GM06990 (cell line): ENCODE measurements around the gene PDLIM3.

ENCODE experiments used
- DNase-seq: peaks from one replicate; pipeline ENCODE4 v3.0.0-alpha.2; 2011; ENCODE audit not compliant: insufficient read length; ENCODE audit errors: extremely low read depth
- H3K27me3 ChIP-seq: replicated peaks from 2 replicates; pipeline ENCODE4 v1.6.0; 2011; ENCODE audit warnings: low read length; ENCODE audit not compliant: control insufficient read depth, insufficient read depth
- H3K36me3 ChIP-seq: 2 replicates; pipeline ENCODE4 v1.5.1; 2011; ENCODE audit warnings: low read length; ENCODE audit not compliant: control insufficient read depth, insufficient read depth
- H3K4me3 ChIP-seq: replicated peaks from 2 replicates; pipeline ENCODE4 v1.5.1; 2011; ENCODE audit warnings: low read depth, mild to moderate bottlenecking, control low read depth, low read length
- TF ChIP-seq, protein P1 (sequence below): IDR thresholded peaks from 2 replicates; pipeline ENCODE4 v1.5.1; 2011; ENCODE audit warnings: low read length, control low read depth, mild to moderate bottlenecking, inconsistent platforms; ENCODE audit not compliant: insufficient read depth, poor library complexity, severe bottlenecking

Gene PDLIM3

DNA sequence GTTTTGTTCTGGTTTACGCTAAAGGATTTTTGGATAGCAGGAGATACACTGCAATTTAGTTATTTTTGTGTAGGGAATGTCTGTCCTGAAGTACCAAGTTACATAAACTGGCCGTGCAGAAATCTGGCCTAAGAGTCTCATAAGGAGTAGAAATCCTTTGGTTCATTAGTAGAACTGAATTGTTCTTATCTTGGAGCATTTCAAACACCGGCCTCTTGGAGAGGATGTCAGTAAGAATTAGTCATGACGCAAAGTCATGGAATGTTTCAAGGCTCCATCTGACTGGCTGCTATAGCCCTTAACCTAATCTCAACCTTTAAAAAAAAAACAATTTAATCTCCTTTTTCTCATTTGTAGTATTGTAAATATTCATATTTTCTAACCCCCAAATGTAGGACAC is 15.2 kb downstream of the PDLIM3 start:
- Histone ChIP-seq H3K36me3 (no peaks in the 10 kb centered on the region), H3K4me3 (no peak overlapping the region), H3K27me3 (no peaks in the 10 kb centered on the region)
- no peak for DNase-seq
- TF ChIP-seq, protein P1, sequence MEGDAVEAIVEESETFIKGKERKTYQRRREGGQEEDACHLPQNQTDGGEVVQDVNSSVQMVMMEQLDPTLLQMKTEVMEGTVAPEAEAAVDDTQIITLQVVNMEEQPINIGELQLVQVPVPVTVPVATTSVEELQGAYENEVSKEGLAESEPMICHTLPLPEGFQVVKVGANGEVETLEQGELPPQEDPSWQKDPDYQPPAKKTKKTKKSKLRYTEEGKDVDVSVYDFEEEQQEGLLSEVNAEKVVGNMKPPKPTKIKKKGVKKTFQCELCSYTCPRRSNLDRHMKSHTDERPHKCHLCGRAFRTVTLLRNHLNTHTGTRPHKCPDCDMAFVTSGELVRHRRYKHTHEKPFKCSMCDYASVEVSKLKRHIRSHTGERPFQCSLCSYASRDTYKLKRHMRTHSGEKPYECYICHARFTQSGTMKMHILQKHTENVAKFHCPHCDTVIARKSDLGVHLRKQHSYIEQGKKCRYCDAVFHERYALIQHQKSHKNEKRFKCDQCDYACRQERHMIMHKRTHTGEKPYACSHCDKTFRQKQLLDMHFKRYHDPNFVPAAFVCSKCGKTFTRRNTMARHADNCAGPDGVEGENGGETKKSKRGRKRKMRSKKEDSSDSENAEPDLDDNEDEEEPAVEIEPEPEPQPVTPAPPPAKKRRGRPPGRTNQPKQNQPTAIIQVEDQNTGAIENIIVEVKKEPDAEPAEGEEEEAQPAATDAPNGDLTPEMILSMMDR, result no peak

DNA sequence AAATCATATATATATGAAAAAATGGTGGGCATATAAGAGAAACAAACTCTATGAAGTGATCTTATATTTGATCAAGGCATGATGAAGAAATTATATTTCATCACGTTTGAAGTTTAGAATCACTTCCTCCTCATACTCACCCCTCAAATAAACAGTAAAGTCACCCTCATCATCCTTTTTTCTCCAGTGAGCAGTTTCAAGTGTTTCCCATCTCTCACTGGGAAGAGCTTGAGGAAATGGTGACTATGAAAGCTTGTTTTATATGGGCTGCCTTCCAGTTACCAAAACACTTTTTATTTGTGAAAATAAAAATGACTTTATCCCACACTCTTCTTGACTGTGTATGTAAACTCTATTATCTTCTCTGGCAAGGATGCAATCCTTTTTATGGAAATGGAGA is 16.8 kb downstream of the PDLIM3 start:
- no peaks in the 10 kb centered on the region for H3K27me3 ChIP-seq
- DNase-seq, result no peak
- TF ChIP-seq, protein P1, result no peak
- H3K4me3 ChIP-seq, result no peak overlapping the region
- no peaks in the 10 kb centered on the region for H3K36me3 ChIP-seq

DNA sequence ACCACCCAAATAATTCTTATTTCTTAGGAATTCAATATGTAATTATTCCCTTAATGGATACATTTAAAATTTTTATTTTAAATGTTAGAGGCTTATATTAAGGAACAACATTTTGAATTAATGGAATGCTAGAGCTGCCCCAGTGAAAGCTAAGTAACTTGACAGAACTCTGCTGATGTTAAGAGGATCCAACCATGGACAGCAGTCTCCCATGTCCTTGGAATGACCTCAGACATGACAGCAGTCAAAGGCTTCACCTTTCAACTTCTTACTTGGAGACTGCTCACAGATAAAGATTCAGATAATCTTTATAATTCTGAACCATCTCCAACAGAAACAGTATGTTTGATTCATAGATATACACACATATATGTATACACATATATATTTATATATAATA is 17.2 kb downstream of the PDLIM3 start:
- TF ChIP-seq, protein P1, result no peak
- no peak overlapping the region for H3K4me3 ChIP-seq
- no peaks in the 10 kb centered on the region for H3K36me3 ChIP-seq
- no peak for DNase-seq
- no peaks in the 10 kb centered on the region for H3K27me3 ChIP-seq

DNA sequence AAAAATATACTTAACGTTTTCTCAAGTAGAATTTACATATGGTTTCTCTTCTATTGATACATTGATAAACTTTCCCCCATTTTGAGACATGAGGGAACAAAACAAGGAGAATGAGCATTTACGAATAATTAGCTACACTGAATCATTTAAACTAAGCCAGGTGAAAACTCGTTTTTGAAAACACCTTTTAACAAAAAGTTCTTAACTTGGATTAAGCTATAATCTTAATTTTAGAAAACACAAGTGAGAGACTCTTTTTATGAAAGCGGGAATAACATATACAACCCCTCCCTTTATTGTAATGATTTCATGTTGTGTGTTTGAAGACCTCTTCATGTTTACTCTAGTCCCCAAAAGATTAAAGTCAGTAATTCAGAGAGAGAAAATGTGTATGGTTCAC is 20.1 kb downstream of the PDLIM3 start:
- TF ChIP-seq, protein P1, result no peak
- Histone ChIP-seq H3K27me3 (no peaks in the 10 kb centered on the region), H3K36me3 (no peaks in the 10 kb centered on the region), H3K4me3 (no peak overlapping the region)
- DNase-seq, result no peak

DNA sequence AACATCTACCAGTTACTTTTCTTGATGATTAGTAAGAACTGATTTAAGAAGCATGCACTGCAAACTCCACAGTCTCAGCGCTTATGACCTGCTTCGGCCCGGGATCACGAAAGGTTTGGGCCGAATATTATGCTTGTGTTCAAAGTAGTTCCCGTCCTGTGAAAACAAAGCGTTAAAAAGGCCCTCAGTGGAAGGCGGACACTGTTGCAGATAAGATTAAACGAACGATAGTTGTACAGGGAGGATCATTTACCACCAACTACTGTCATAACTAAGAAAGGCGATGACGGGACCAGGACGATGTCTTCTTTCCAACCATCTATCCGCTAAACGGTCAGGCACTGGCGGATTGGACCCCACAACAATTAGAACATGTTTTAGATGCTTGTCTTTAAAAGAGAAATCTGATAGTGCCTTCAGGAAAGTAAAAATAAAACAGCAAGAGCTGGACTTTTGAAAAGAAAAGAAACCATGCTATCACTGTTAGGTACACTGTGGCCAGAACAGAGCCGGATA is 21.1 kb downstream of the PDLIM3 start:
- no peak for DNase-seq
- Histone ChIP-seq H3K27me3 (no peaks in the 10 kb centered on the region), H3K4me3 (no peak overlapping the region), H3K36me3 (no peaks in the 10 kb centered on the region)
- TF ChIP-seq, protein P1, result no peak
